GM13977 (cell line): ENCODE results near the gene PARD3B.

Source experiments
- DNase-seq: peaks from one replicate; pipeline ENCODE4 v3.0.0; 2012; ENCODE audit warnings: low spot score
- in situ Hi-C: fragments of 300-500 bp; cut with MboI; formaldehyde crosslinking; loops from one replicate; pipeline ENCODE4 v1.12.0; 2022; ENCODE audit warnings: low sequenced_read_pairs, low pct_unique_long_range_greater_than_20kb, mixed read lengths, inconsistent platforms; ENCODE audit not compliant: unreplicated experiment
- TF ChIP-seq, protein P1 (sequence below): IDR thresholded peaks from 2 replicates; pipeline ENCODE4 v1.5.1; 2012; ENCODE audit warnings: mild to moderate bottlenecking, control low read depth; ENCODE audit not compliant: insufficient read depth; ENCODE audit errors: extremely low read depth, missing control alignments

The PARD3B gene

DNA sequence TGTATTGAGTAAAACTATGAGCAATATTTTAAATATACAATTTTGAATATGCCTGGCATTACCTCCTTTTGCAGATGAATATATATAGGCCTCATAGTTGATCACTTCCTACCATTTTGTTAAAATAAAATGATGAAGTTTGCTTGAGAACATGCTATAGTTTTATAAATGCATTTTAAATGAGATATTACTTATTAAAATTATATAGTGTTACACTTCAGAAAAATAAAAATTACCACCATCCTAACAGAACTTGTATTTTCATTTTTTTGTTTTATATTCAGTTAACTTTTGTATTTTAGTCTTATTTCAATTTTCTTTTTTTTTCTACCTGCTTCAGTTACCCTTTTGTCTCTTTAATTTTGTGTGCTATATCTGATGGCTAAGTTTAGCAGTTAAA is 426.9 kb downstream of the PARD3B start:
- TF ChIP-seq, protein P1, sequence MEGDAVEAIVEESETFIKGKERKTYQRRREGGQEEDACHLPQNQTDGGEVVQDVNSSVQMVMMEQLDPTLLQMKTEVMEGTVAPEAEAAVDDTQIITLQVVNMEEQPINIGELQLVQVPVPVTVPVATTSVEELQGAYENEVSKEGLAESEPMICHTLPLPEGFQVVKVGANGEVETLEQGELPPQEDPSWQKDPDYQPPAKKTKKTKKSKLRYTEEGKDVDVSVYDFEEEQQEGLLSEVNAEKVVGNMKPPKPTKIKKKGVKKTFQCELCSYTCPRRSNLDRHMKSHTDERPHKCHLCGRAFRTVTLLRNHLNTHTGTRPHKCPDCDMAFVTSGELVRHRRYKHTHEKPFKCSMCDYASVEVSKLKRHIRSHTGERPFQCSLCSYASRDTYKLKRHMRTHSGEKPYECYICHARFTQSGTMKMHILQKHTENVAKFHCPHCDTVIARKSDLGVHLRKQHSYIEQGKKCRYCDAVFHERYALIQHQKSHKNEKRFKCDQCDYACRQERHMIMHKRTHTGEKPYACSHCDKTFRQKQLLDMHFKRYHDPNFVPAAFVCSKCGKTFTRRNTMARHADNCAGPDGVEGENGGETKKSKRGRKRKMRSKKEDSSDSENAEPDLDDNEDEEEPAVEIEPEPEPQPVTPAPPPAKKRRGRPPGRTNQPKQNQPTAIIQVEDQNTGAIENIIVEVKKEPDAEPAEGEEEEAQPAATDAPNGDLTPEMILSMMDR, result no peak
- in situ Hi-C loops, result no loop called here
- DNase-seq, result no peak

DNA sequence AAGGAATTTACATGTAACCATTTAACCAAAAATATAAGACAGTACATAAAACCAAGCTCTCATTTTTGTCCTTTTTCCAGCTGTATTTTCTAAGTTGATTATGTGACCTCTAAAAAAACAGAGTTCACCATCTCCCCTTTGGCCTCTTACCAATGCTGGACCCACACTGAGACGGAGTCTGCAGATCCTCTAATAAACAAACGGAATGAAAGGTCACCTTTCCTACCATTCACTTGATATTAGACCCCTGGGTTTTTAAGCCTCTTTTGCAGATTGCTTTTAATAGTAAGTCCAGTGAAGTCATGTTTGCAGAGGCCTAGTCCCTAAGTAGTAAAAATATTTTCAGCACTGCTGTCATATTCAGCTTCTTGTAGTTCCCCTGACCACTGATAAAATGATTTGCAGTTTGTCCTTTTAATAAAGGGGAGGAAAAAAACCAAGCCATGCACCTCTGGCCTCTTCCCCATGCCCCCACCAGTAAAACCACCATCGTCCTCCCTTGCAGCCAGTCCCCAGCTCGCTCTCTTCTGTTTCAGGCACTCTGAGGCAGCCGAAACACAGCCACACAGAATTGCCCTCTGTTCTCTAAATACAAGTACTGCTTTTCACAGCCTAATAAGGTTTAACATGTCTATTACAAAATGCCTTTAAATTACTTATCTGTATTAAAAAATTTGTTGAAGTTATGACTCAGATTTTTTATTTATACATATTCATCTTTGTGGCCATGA is 427.5 kb downstream of the PARD3B start:
- in situ Hi-C loops, result no loop called here
- no peak for DNase-seq

DNA sequence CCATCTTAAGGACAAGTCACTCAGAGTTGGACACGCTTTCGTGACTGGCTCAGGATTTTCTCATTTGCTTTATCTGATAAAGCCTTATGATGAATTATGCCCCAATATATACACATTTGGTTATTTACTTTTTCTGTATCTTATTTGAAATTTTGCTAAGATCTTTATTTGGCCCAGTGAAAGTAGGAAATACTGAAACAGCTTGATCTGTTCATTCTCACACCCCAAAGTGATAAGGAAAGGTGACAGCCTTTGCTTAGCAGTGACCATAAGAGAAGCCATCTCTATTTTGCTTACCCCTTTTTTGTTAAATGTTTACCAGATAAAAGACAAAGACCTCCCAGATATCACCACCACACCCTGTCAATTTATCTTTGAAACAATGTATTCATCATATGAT is 428.3 kb downstream of the PARD3B start:
- in situ Hi-C loops, result no loop called here
- TF ChIP-seq, protein P1, result no peak
- no peak for DNase-seq

More for the DNA sequence above, 427.5 kb downstream of the PARD3B start:
- TF ChIP-seq, protein P1, result no peak

DNA sequence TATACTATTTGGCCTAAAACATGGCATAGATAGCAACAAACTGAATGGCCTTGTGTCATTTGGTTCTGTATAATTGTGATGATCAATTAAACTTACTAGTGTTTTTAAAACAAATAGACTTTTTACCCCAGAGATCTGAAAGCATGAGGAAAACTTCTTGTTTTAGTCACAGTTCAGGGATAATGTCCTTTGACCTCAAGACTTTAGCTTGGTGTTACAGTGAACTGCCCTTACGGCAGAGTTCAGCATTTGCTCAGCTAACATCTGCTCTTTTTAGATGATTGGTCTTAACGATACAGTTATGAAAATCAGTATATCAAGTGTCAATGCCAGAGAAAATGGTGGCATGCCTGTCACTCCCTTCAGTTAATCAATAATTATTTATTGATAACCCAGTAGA is 429.2 kb downstream of the PARD3B start:
- in situ Hi-C loops, result no loop called here
- no peak for DNase-seq
- TF ChIP-seq, protein P1, result no peak

DNA sequence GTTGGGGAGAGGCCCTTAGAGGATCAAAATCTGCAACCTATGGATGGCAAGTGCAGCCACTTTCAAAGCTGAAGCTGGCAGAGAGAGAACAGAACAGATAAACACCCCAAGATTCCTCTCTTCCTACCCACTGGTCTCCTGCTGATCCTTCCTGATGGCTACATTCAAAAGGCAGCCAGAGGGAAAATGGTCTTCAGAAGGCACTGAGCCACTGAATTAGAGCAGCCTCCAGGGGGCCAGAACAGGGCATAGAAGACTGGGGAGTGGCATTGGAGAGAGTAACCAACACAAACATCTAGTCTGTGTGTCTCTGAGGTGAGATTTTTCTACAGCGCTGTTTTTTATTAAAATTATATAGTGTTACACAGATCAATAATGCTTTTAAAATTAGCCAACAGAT is 432.6 kb downstream of the PARD3B start:
- TF ChIP-seq, protein P1, result no peak

DNA sequence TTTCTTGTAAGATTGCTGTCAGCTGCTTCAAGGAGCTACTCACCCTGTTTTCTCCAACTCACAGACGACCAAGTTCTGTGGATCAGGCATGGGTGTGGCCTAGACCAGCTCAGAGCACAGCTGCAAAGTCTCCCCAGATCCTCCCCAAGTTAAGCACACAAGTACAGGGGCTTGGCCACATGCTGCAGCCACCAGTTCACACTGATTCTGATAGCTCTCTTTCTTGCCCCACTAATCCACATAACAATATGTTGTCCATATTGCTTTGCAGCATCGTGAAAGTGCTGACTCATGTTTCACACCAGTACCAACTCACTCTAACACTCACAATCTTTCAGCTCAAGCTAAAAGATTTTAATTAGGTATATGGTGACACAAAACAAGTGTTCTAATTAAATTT is 437.0 kb downstream of the PARD3B start:
- TF ChIP-seq, protein P1, result no peak
- DNase-seq, result no peak
- in situ Hi-C loops, result no loop called here

More for the DNA sequence above, 432.6 kb downstream of the PARD3B start:
- in situ Hi-C loops, result no loop called here
- DNase-seq, result no peak

DNA sequence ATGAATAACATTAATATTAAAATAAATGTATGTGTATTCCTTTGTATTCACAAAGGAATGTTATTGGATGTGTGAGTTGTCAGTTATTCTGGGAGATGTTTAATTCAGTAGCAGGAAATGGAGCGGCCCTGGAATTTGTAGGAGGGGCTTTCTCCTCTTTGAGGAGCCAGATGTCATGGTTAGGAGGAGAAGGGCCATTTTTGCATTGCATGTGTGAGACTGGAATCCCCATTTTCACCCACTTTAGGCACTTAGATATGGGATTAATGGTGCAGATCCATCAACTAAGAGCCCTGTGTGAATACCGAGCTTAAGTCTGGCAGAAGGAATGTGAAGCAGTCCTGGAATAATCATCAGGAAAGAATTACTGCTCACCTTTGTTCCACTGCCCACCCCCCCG is 439.2 kb downstream of the PARD3B start:
- DNase-seq, result no peak
- TF ChIP-seq, protein P1, result no peak
- in situ Hi-C loops, result no loop called here
